ENCODE measurements around the gene SLC34A3. TPM values are rescaled to one million over a fixed set of nuclear protein-coding genes. Genes with fewer than 3 reads are reported as not detected.

SLC34A3 gene
- total RNA-seq, 4 donors from 2014 or later: not detected

GRCh38 chr9:137263506-137263905, 32.8 kb downstream of the SLC34A3 start:
- Histone ChIP-seq H3K27me3 (no peaks in the 10 kb centered on the region), H3K27ac (no peak overlapping the region), H3K9me3 (no peaks in the 10 kb centered on the region), H3K4me3 (no peak overlapping the region), H3K4me1 (peaks cover under 1 to 9% (median 8%) of the 10 kb centered on the region in 4 donors), H3K36me3 (peaks cover 0 to 35% (median 8%) of the 10 kb centered on the region in 4 donors)
- in situ Hi-C loops (cut with MboI; ENCODE audit: low pct_ligation_motif_present in 1 of 4, low pct_unique_long_range_greater_than_20kb in 1 of 4, low sequenced_read_pairs in 3 of 4) (no loop called here), intact Hi-C loops (cut with DNase I; ENCODE audit: low total_unique reads) (no loop called here)
- no peak for DNase-seq
- 83% methylated on average over 10 of the region's 10 CpGs; no CpG with 5 or more reads in 1 of the 2 donors for WGBS, 2 donors (ENCODE audit: low coverage in 1 of 2)
- TF ChIP-seq POLR2A (IDR thresholded peaks at IDR 0.05): no peak
- TF ChIP-seq CTCF (IDR thresholded peaks at IDR 0.05): no peak
- no peak for TF ChIP-seq EP300 (IDR thresholded peaks at IDR 0.05; ENCODE audit: low read depth)
- no peak for TF ChIP-seq POLR2AphosphoS5 (IDR thresholded peaks at IDR 0.05)

GRCh38 chr9:137264067-137264466, 33.4 kb downstream of the SLC34A3 start:
- no peak for TF ChIP-seq EP300 (IDR thresholded peaks at IDR 0.05; ENCODE audit: low read depth)
- TF ChIP-seq CTCF (IDR thresholded peaks at IDR 0.05): no peak
- TF ChIP-seq POLR2A (IDR thresholded peaks at IDR 0.05): no peak
- TF ChIP-seq POLR2AphosphoS5 (IDR thresholded peaks at IDR 0.05): no peak
- no peak for DNase-seq

GRCh38 chr9:137265496-137266161, 34.9 kb downstream of the SLC34A3 start:
- Histone ChIP-seq H3K4me3 (no peak overlapping the region), H3K27ac (no peak overlapping the region), H3K27me3 (no peaks in the 10 kb centered on the region), H3K4me1 (peaks cover 13 to 24% (median 22%) of the 10 kb centered on the region in 4 donors), H3K9me3 (no peaks in the 10 kb centered on the region), H3K36me3 (peaks cover 0 to 28% (median 8%) of the 10 kb centered on the region in 4 donors)
- no peak for TF ChIP-seq EP300 (IDR thresholded peaks at IDR 0.05; ENCODE audit: low read depth)
- TF ChIP-seq POLR2AphosphoS5 (IDR thresholded peaks at IDR 0.05): no peak
- no peak for TF ChIP-seq CTCF (IDR thresholded peaks at IDR 0.05)
- TF ChIP-seq POLR2A (IDR thresholded peaks at IDR 0.05): no peak
- WGBS, 2 donors (ENCODE audit: low coverage in 1 of 2): 91% methylated on average over 29 of the region's 29 CpGs; no CpG with 5 or more reads in 1 of the 2 donors
- no peak for DNase-seq
- intact Hi-C loops (cut with DNase I; ENCODE audit: low total_unique reads) (no loop called here), in situ Hi-C loops (cut with MboI; ENCODE audit: low pct_ligation_motif_present in 1 of 4, low pct_unique_long_range_greater_than_20kb in 1 of 4, low sequenced_read_pairs in 3 of 4) (no loop called here)

More at GRCh38 chr9:137264067-137264466, 33.4 kb downstream of the SLC34A3 start:
- intact Hi-C loops (cut with DNase I; ENCODE audit: low total_unique reads) (no loop called here), in situ Hi-C loops (cut with MboI; ENCODE audit: low pct_ligation_motif_present in 1 of 4, low pct_unique_long_range_greater_than_20kb in 1 of 4, low sequenced_read_pairs in 3 of 4) (no loop called here)
- no peaks in the 10 kb centered on the region for H3K9me3 ChIP-seq
- 94 to 98% methylated on average over 9 to 22 of the region's 22 CpGs for WGBS, 2 donors (ENCODE audit: low coverage in 1 of 2)
- H3K27ac ChIP-seq: no peak overlapping the region
- H3K36me3 ChIP-seq: peaks cover 0 to 31% (median 8%) of the 10 kb centered on the region in 4 donors
- H3K27me3 ChIP-seq: no peaks in the 10 kb centered on the region
- H3K4me1 ChIP-seq: peaks cover 6 to 15% (median 14%) of the 10 kb centered on the region in 4 donors
- H3K4me3 ChIP-seq: no peak overlapping the region

- no peak overlapping the region for H3K27ac ChIP-seq
- no peak overlapping the region for H3K4me3 ChIP-seq
- H3K9me3 ChIP-seq: no peaks in the 10 kb centered on the region
- 93% methylated on average over 14 of the region's 15 CpGs; no CpG with 5 or more reads in 1 of the 2 donors for WGBS, 2 donors (ENCODE audit: low coverage in 1 of 2)
- intact Hi-C loops (cut with DNase I; ENCODE audit: low total_unique reads) (no loop called here), in situ Hi-C loops (cut with MboI; ENCODE audit: low pct_ligation_motif_present in 1 of 4, low pct_unique_long_range_greater_than_20kb in 1 of 4, low sequenced_read_pairs in 3 of 4) (no loop called here)
- TF ChIP-seq POLR2AphosphoS5 (IDR thresholded peaks at IDR 0.05): no peak
- no peak for TF ChIP-seq POLR2A (IDR thresholded peaks at IDR 0.05)
- TF ChIP-seq EP300 (IDR thresholded peaks at IDR 0.05; ENCODE audit: low read depth): no peak
- TF ChIP-seq CTCF (IDR thresholded peaks at IDR 0.05): no peak
- H3K27me3 ChIP-seq: no peaks in the 10 kb centered on the region
- peaks cover 13 to 24% (median 22%) of the 10 kb centered on the region in 4 donors for H3K4me1 ChIP-seq
- H3K36me3 ChIP-seq: peaks cover 0 to 28% (median 8%) of the 10 kb centered on the region in 4 donors
- no peak for DNase-seq
Observed at GRCh38 chr9:137266162-137266527, 35.4 kb downstream of the SLC34A3 start.
